Fibroblast of lung (primary cell): ENCODE measurements around the gene EEF1AKMT3. TPM values are rescaled to one million over a fixed set of nuclear protein-coding genes. Genes with fewer than 3 reads are reported as not detected.

Source experiments
- DNase-seq, 2 donors: peaks; one replicate each; pipeline versions ENCODE4 v3.0.0 to v3.0.0-alpha.2; 2010; ENCODE audit warnings: low read depth in 2 of 2
- H2AFZ ChIP-seq: 2 replicates; pipeline ENCODE4 v1.5.1; 2012; ENCODE audit warnings: low read length, control low read depth, inconsistent platforms
- H3K27ac ChIP-seq: 2 replicates; pipeline ENCODE4 v1.5.1; 2011; ENCODE audit warnings: low read length, control low read depth; ENCODE audit not compliant: insufficient read depth
- H3K27me3 ChIP-seq: 2 replicates; pipeline ENCODE4 v1.5.1; 2011; ENCODE audit warnings: mild to moderate bottlenecking, low read length; ENCODE audit not compliant: control insufficient read depth, insufficient read depth
- H3K36me3 ChIP-seq: 2 replicates; pipeline ENCODE4 v1.5.1; 2011; ENCODE audit warnings: low read length; ENCODE audit not compliant: control insufficient read depth, insufficient read depth
- H3K4me1 ChIP-seq: 2 replicates; pipeline ENCODE4 v1.5.1; 2011; ENCODE audit warnings: low read length; ENCODE audit not compliant: control insufficient read depth, insufficient read depth; ENCODE audit errors: extremely low read depth
- H3K4me2 ChIP-seq: 2 replicates; pipeline ENCODE4 v1.5.1; 2011; ENCODE audit warnings: low read length, control low read depth; ENCODE audit not compliant: insufficient read depth; ENCODE audit errors: extremely low read depth
- H3K4me3 ChIP-seq, 4 experiments: fragments of 200-600 bp in 1 of 4; sonication (generic) in 1 of 4; replicated peaks in 1 of 4; 2 replicates each; pipeline ENCODE4 v1.5.1; 2011 to 2016; ENCODE audit warnings: low read length in 4 of 4, low read depth in 3 of 4, mild to moderate bottlenecking in 3 of 4, control low read depth in 2 of 4, inconsistent platforms in 1 of 4, mixed read lengths in 1 of 4; ENCODE audit not compliant: insufficient read depth in 1 of 4; ENCODE audit errors: control extremely low read depth in 1 of 4
- H3K79me2 ChIP-seq: 2 replicates; pipeline ENCODE4 v1.5.1; 2012; ENCODE audit warnings: mild to moderate bottlenecking, low read length, inconsistent platforms; ENCODE audit not compliant: control insufficient read depth, insufficient read depth
- H3K9ac ChIP-seq: 2 replicates; pipeline ENCODE4 v1.5.1; 2011; ENCODE audit warnings: mild to moderate bottlenecking, low read length, control low read depth; ENCODE audit not compliant: insufficient read depth
- H3K9me3 ChIP-seq: 2 replicates; pipeline ENCODE4 v1.5.1; 2012; ENCODE audit warnings: low read depth, low read length; ENCODE audit not compliant: control insufficient read depth, insufficient read depth
- H4K20me1 ChIP-seq: 2 replicates; pipeline ENCODE4 v1.5.1; 2011; ENCODE audit warnings: low read length; ENCODE audit not compliant: control insufficient read depth, insufficient read depth; ENCODE audit errors: extremely low read depth
- CTCF ChIP-seq, 2 donors: IDR thresholded peaks in 1 of 2; conservative IDR thresholded peaks in 1 of 2; 1 replicate in 1 of 2; 2 replicates in 1 of 2; pipeline ENCODE4 v1.5.1; 2011 to 2012; ENCODE audit warnings: low read length in 2 of 2, control low read depth in 1 of 2, inconsistent platforms in 1 of 2, low read depth in 1 of 2, mild to moderate bottlenecking in 1 of 2
- EZH2 ChIP-seq: IDR thresholded peaks from 2 replicates; pipeline ENCODE4 v1.5.1; 2012; ENCODE audit warnings: low read length, control low read depth, mild to moderate bottlenecking; ENCODE audit errors: missing control alignments
- polyA plus RNA-seq, 2 donors: library from polyadenylated mRNA; depleted of rRNA in 1 of 2; stranded (reverse) in 1 of 2; unstranded in 1 of 2; fragments of >200 nt; gene quantifications; 2 replicates each; pipeline ENCODE4 v1.2.1, GENCODE V29; 2011 to 2012; ENCODE audit warnings: missing spikeins in 1 of 2
- total RNA-seq: library from RNA; depleted of rRNA; stranded (reverse); fragments of >200 nt; gene quantifications from 2 replicates; pipeline ENCODE4 v1.2.1, GENCODE V29; 2014

EEF1AKMT3 gene
- total and polyA plus RNA-seq, 2 donors (not counting 1 experiment from before 2014, with no cell fraction given) = 8.9 to 11.9 TPM

GRCh38 chr12:57751788-57752667 is 20.4 kb upstream of the EEF1AKMT3 start, which contains the start of gene CDK4:
Gene CDK4, minus strand, starts transcription at chr12:57752310. Its CDS starts 593 bp downstream, at chr12:57751717.
- peak within 1 kb of the TSS; percentile 98 for H3K27ac ChIP-seq
- H3K9ac ChIP-seq = peak within 1 kb of the TSS; percentile 93
- DNase-seq = peak; percentile 100
- H3K27me3 ChIP-seq = peaks cover 13% of the 10 kb centered on the region
- H3K9me3 ChIP-seq = no peaks in the 10 kb centered on the region
- H2AFZ ChIP-seq = peak within 1 kb of the TSS; percentile 68
- no peak for TF ChIP-seq EZH2
- H3K36me3 ChIP-seq = peaks cover 10% of the 10 kb centered on the region
- H3K4me1 ChIP-seq = peaks cover 4% of the 10 kb centered on the region
- H3K4me2 ChIP-seq = peak within 1 kb of the TSS; percentile 93
- peaks cover 24% of the 10 kb centered on the region for H3K79me2 ChIP-seq
- no peaks in the 10 kb centered on the region for H4K20me1 ChIP-seq
- H3K4me3 ChIP-seq = peak within 1 kb of the TSS; percentile 91 to 96 (median 94)

- Histone ChIP-seq H3K27ac (peak overlapping the region; percentile 37), H3K4me3 (peak overlapping the region; percentile 24 to 38 (median 32)), H3K9me3 (no peaks in the 10 kb centered on the region), H3K36me3 (peaks cover 10% of the 10 kb centered on the region), H3K9ac (no peak overlapping the region), H3K27me3 (peaks cover 13% of the 10 kb centered on the region), H3K4me2 (peak overlapping the region; percentile 89), H3K79me2 (peaks cover 24% of the 10 kb centered on the region), H2AFZ (peak overlapping the region; percentile 68), H3K4me1 (peaks cover 4% of the 10 kb centered on the region), H4K20me1 (no peaks in the 10 kb centered on the region)
- DNase-seq = no peak
- no peak for TF ChIP-seq CTCF (conservative IDR thresholded peaks at IDR 0.05 in 1 of 2, IDR thresholded peaks at IDR 0.05 in 1 of 2; ENCODE audit: low read depth in 1 of 2, low read length in 2 of 2)
- no peak for TF ChIP-seq EZH2
Measured at GRCh38 chr12:57752668-57753000, 19.8 kb upstream of the EEF1AKMT3 start.

- H4K20me1 ChIP-seq = no peaks in the 10 kb centered on the region
- peaks cover 7% of the 10 kb centered on the region for H3K36me3 ChIP-seq
- peaks cover 24% of the 10 kb centered on the region for H3K79me2 ChIP-seq
- no peak overlapping the region for H3K9ac ChIP-seq
- H2AFZ ChIP-seq = no peak overlapping the region
- TF ChIP-seq CTCF (conservative IDR thresholded peaks at IDR 0.05 in 1 of 2, IDR thresholded peaks at IDR 0.05 in 1 of 2; ENCODE audit: low read depth in 1 of 2, low read length in 2 of 2) (no peak), EZH2 (no peak)
- no peak for DNase-seq
- H3K4me1 ChIP-seq = peaks cover 4% of the 10 kb centered on the region
- H3K4me3 ChIP-seq = no peak overlapping the region
- peaks cover 13% of the 10 kb centered on the region for H3K27me3 ChIP-seq
- H3K9me3 ChIP-seq = no peaks in the 10 kb centered on the region
- no peak overlapping the region for H3K4me2 ChIP-seq
- no peak overlapping the region for H3K27ac ChIP-seq
Measured at GRCh38 chr12:57753756-57754337, 18.6 kb upstream of the EEF1AKMT3 start.
